DMS114 treated with DMSO at 0.1 percent for 48 hours (cell line): ENCODE data around the gene ATP10B.

ENCODE experiments used
- DNase-seq: peaks from one replicate; lab custom pipeline; 2025; ENCODE audit not compliant: unreplicated experiment; lab: John Stamatoyannopoulos, UW

ATP10B gene

GRCh38 chr5:160523502-160524163 is 328.4 kb downstream of the ATP10B start:
- no peak for DNase-seq

DNA sequence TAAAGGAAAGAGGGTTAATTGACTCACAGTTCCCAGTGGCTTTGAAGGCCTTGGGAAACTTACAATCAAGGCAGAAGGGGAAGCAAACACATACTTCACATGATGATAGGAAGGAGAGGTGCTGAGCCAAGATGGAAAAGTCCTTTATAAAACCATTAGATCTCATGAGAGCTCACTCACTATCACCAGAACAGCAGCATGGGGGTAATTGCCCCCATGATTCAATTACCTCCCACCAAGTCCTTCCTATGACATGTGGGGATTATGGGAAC is 330.7 kb downstream of the ATP10B start:
- no peak for DNase-seq

- DNase-seq = no peak
Observed at GRCh38 chr5:160520609-160521391, 331.2 kb downstream of the ATP10B start.

GRCh38 chr5:160516696-160517530 is 335.1 kb downstream of the ATP10B start:
- DNase-seq = no peak

- no peak for DNase-seq
Observed at GRCh38 chr5:160514866-160515265, 337.1 kb downstream of the ATP10B start.

DNA sequence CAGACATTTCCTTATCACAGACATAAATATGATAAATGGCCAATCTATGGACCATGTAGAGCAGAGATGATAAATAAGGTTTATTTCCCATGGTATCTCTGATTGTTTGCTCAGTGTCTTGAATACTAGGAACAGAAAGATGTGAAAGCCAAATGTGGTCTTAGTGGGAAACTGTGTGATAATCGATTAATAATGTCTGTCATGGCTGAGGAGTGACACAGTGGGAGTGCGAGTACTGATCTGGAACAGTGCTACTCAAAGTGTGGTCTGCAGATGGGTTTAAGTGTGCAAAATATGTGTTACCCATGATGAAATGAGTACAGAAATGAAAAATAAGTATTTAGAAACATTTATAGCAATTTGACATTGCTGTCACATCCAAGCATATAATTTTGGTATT is 337.8 kb downstream of the ATP10B start:
- no peak for DNase-seq

DNA sequence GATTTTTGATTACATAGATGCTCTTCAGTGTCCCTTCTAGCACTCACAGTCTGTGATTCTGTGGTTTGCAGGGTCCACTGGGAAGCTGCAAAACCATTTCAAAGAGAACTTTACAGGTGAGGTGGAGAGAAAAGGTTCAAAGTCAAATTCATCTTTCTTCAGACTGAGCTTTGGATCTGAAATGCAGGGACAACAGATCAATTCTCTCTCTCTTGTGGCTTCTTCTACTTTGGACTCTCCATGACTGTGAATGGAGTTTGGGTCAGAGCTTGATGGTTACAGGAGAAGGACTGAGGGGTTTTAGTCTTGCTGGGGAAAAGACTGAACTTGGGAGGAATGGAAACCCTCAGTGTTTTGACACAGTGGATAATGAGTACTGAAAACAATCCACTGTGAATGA is 338.5 kb downstream of the ATP10B start:
- no peak for DNase-seq
